ENCODE results near the gene DDIT4L. TPM values are rescaled to one million over a fixed set of nuclear protein-coding genes. Genes with fewer than 3 reads are reported as not detected.
"Not testable (repeated sequence)": the region's sequence is repeated elsewhere in the genome, so short reads cannot be mapped to it uniquely, and the experiment has no call there.

Gene DDIT4L
- total and polyA plus RNA-seq, 2 donors (not counting 1 experiment from before 2014, with no cell fraction given): 6.4 to 14.2 TPM

GRCh38 chr4:100206850-100207249 is 16.6 kb upstream of the DDIT4L start:
- H3K27ac ChIP-seq (ENCODE audit: insufficient read depth, low read length): no peak overlapping the region
- H3K4me1 ChIP-seq (ENCODE audit: control insufficient read depth, extremely low read depth, insufficient read depth, low read length): no peaks in the 10 kb centered on the region
- H3K4me3 ChIP-seq (replicated peaks in 1 of 4; ENCODE audit: control extremely low read depth in 1 of 4, insufficient read depth in 1 of 4, low read depth in 3 of 4, low read length in 4 of 4): no peak overlapping the region
- H3K27me3 ChIP-seq (ENCODE audit: control insufficient read depth, insufficient read depth, low read length): no peaks in the 10 kb centered on the region
- H3K9ac ChIP-seq (ENCODE audit: insufficient read depth, low read length): no peak overlapping the region
- DNase-seq (ENCODE audit: low read depth in 2 of 2): no peak
- no peaks in the 10 kb centered on the region for H3K79me2 ChIP-seq (ENCODE audit: control insufficient read depth, insufficient read depth, low read length)
- no peak overlapping the region for H3K4me2 ChIP-seq (ENCODE audit: extremely low read depth, insufficient read depth, low read length)
- TF ChIP-seq CTCF (conservative IDR thresholded peaks at IDR 0.05 in 1 of 2, IDR thresholded peaks at IDR 0.05 in 1 of 2; ENCODE audit: low read depth in 1 of 2, low read length in 2 of 2): no peak
- TF ChIP-seq EZH2 (IDR thresholded peaks at IDR 0.05; ENCODE audit: low read length, missing control alignments): no peak
- H4K20me1 ChIP-seq (ENCODE audit: control insufficient read depth, extremely low read depth, insufficient read depth, low read length): no peaks in the 10 kb centered on the region
- no peak overlapping the region for H2AFZ ChIP-seq (ENCODE audit: low read length)
- no peaks in the 10 kb centered on the region for H3K36me3 ChIP-seq (ENCODE audit: control insufficient read depth, insufficient read depth, low read length)
- H3K9me3 ChIP-seq (ENCODE audit: control insufficient read depth, insufficient read depth, low read depth, low read length): no peaks in the 10 kb centered on the region

- TF ChIP-seq EZH2 (IDR thresholded peaks at IDR 0.05; ENCODE audit: low read length, missing control alignments) (no peak), CTCF (conservative IDR thresholded peaks at IDR 0.05 in 1 of 2, IDR thresholded peaks at IDR 0.05 in 1 of 2; ENCODE audit: low read depth in 1 of 2, low read length in 2 of 2) (no peak)
- no peaks in the 10 kb centered on the region for H3K27me3 ChIP-seq (ENCODE audit: control insufficient read depth, insufficient read depth, low read length)
- H3K9ac ChIP-seq (ENCODE audit: insufficient read depth, low read length): no peak overlapping the region
- no peak overlapping the region for H3K4me2 ChIP-seq (ENCODE audit: extremely low read depth, insufficient read depth, low read length)
- H3K36me3 ChIP-seq (ENCODE audit: control insufficient read depth, insufficient read depth, low read length): no peaks in the 10 kb centered on the region
- no peaks in the 10 kb centered on the region for H3K9me3 ChIP-seq (ENCODE audit: control insufficient read depth, insufficient read depth, low read depth, low read length)
- H3K4me3 ChIP-seq (replicated peaks in 1 of 4; ENCODE audit: control extremely low read depth in 1 of 4, insufficient read depth in 1 of 4, low read depth in 3 of 4, low read length in 4 of 4): no peak overlapping the region
- H3K4me1 ChIP-seq (ENCODE audit: control insufficient read depth, extremely low read depth, insufficient read depth, low read length): no peaks in the 10 kb centered on the region
- no peaks in the 10 kb centered on the region for H3K79me2 ChIP-seq (ENCODE audit: control insufficient read depth, insufficient read depth, low read length)
- no peak overlapping the region for H3K27ac ChIP-seq (ENCODE audit: insufficient read depth, low read length)
- DNase-seq (ENCODE audit: low read depth in 2 of 2): no peak
- no peak overlapping the region for H2AFZ ChIP-seq (ENCODE audit: low read length)
- no peaks in the 10 kb centered on the region for H4K20me1 ChIP-seq (ENCODE audit: control insufficient read depth, extremely low read depth, insufficient read depth, low read length)
Measured at GRCh38 chr4:100198061-100198460, 7.8 kb upstream of the DDIT4L start.

DNA sequence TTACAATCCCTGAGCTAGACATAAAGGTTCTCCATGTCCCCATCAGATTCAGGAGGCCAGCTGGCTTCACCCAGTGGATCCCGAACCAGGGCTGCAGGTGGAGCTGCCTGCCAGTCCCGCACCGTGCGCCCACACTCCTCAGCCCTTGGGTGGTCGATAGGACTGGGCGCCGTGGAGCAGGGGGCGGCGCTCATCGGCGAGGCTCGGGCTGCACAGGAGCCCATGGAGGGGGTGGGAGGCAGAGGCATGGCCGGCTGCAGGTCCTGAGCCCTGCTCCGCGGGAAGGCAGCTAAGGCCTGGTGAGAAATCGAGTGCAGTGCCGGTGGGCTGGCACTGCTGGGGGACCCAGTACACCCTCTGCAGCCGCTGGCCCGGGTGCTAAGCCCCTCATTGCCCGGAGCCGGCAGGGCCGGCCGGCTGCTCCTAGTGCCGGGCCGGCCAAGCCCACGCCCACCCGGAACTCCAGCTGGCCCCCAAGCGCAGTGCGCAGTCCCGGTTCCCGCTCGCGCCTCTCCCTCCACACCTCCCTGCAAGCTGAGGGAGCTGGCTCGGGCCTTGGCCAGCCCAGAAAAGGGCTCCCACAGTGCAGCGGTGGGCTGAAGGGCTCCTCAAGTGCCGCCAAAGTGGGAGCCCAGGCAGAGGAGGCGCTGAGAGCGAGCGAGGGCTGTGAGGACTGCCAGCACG is 6.3 kb upstream of the DDIT4L start:
- H3K4me1 ChIP-seq (ENCODE audit: control insufficient read depth, extremely low read depth, insufficient read depth, low read length); DNase-seq (ENCODE audit: low read depth in 2 of 2); H3K4me3 ChIP-seq (replicated peaks in 1 of 4; ENCODE audit: control extremely low read depth in 1 of 4, insufficient read depth in 1 of 4, low read depth in 3 of 4, low read length in 4 of 4); H3K27ac ChIP-seq (ENCODE audit: insufficient read depth, low read length); H3K79me2 ChIP-seq (ENCODE audit: control insufficient read depth, insufficient read depth, low read length); H3K9ac ChIP-seq (ENCODE audit: insufficient read depth, low read length); H3K4me2 ChIP-seq (ENCODE audit: extremely low read depth, insufficient read depth, low read length); H3K36me3 ChIP-seq (ENCODE audit: control insufficient read depth, insufficient read depth, low read length); H3K9me3 ChIP-seq (ENCODE audit: control insufficient read depth, insufficient read depth, low read depth, low read length); H2AFZ ChIP-seq (ENCODE audit: low read length); H4K20me1 ChIP-seq (ENCODE audit: control insufficient read depth, extremely low read depth, insufficient read depth, low read length); H3K27me3 ChIP-seq (ENCODE audit: control insufficient read depth, insufficient read depth, low read length): not testable (repeated sequence)
